HG03457 (cell line): ENCODE results near the gene LACRT.
"Not testable (repeated sequence)": the region's sequence is repeated elsewhere in the genome, so short reads cannot be mapped to it uniquely, and the experiment has no call there.

Source experiments
- ATAC-seq: cut with Tn5 transposase; IDR thresholded peaks from one replicate; pipeline ENCODE4 v1.9.1; 2021; ENCODE audit warnings: moderate number of reproducible peaks; ENCODE audit not compliant: unreplicated experiment

LACRT gene, protein sequence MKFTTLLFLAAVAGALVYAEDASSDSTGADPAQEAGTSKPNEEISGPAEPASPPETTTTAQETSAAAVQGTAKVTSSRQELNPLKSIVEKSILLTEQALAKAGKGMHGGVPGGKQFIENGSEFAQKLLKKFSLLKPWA

DNA sequence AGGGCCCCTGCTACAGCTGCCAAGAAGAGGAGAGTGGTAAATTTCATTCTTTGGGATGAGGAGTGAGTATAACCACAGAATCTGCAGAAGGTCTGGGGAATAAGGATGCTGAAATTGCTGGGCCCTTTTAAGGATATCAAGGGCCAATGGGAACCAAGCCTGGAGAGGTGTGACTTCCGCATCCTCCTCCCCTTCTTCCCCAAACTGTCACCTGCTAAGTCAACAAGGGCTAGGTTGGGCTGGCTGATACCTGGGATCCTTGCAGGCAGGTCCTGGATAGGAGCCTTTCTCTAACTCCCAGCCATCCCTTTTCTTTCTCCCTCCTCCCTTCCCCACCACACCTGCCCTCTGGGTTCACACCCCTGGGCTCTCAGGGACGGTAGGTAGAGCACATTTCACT is at the start of gene LACRT:
TSS of gene LACRT (minus strand) at position 101 of the 400 bp plus-strand sequence. CDS start at position 47, 54 bp downstream.
- no peak for ATAC-seq

DNA sequence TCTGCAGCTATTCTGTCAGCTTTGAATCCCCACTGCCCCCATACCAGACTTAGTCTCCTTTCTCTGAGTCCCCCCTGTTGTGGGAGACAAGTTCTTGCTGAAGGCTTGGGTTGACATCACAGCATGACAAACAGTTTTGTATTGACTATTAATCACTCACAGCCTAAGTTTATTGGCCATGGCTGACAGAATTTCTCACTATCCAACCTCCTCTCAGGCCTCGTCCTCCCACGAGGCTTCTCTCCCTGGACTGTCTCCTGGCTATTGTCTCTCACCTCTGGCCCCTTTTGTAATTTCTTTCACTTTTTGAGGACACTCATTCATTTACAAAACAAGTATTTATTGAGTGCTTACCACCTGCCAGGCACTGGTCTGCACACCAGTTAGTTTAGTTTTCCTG is 48.7 kb upstream of the LACRT start:
- ATAC-seq: no peak

DNA sequence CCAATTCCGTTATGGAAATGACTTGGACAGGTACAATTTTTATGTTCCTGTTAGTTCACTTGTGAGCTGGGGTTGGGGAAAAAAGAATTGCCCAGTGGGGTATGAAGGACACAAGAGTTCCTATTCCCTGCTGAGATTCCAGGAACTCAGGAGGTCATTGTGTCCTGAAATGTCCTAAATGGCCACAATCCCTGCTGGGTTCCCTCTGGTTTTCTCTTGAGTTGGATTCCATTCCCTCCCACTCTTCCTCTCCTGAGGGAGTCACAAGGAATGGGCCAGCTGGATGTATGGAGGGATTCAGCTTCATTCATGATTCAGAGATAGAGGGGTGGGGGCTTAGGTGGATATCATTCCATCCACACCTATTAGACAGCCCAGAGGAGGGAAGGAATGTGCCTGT is 48.0 kb upstream of the LACRT start:
- ATAC-seq: no peak

DNA sequence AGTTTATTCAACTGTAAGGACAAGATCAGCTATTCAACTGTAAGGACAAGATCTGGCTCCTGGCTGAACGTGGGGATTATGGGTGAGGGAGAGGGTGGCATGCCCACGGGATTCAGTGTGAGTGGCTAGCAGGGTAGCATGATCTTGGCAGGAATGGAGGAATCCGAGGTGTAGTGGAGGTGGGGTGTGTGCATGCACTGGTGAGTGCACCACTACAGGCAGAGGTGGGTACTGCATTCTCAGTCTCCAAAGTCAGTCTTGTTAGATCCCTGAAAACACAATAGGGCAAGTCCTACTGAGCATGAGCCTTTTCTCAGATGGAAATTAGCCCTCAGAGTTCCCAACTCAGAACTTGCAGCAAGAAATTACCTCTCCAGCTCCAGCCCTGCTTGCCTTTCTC is 45.7 kb upstream of the LACRT start:
- no peak for ATAC-seq

DNA sequence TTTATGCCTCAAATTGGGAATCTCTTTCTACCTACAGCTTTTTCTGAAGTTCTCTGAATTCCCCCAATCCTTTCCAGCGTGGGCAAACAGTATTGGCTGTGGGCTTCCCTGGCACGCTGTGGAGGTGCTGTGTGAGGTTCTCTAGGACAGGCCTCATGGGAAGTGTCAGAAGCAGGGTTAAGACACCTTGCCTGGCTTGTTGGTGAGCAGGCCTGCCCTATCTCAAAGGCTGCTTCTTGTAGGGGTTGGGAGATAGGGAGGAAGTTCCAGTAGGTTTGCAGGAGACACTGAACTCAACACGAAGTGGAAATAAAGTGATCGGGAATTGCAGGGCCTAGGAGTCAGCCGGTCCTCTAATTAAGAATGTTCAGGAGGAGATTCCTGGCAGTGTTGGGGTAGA is 43.4 kb upstream of the LACRT start:
- ATAC-seq: no peak

DNA sequence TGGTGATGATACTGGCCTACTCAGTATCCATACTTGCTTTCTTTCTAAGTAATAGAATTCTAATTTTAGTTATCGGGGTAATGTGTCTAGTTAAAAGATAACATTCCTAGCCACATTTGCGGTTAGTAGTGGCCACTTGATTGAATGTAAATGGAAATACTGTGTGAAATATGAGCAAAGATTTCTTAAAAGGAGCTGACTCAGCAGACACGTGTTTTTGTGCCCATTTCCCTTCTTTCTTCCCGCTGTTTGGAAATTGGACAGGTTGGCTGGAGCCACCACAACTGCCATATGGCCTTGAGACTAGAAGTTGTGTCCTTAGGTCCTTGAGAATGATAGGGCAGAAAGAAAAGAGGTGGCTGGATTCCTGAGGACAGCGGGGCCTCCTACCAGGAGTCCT is 33.2 kb upstream of the LACRT start:
- ATAC-seq: no peak

DNA sequence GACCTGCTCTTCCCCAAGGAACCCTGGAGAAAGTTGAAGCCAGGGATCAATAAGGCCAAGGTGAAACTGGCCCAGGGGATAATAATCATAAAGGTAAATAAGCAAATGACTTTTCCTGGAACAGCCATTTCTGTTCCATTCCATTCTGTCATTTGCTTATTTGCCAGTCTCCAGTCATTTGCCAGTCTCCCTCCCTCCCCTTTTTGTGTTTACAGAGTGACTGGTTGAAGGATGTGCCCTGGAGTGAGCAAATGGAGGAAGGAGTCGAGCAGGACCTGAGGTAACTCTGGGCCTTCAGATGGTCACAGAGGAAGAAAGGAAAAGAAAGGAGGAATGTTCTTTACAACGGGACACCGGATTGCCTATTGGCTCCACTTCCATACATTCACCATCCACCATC is 31.3 kb upstream of the LACRT start:
- ATAC-seq: no peak

DNA sequence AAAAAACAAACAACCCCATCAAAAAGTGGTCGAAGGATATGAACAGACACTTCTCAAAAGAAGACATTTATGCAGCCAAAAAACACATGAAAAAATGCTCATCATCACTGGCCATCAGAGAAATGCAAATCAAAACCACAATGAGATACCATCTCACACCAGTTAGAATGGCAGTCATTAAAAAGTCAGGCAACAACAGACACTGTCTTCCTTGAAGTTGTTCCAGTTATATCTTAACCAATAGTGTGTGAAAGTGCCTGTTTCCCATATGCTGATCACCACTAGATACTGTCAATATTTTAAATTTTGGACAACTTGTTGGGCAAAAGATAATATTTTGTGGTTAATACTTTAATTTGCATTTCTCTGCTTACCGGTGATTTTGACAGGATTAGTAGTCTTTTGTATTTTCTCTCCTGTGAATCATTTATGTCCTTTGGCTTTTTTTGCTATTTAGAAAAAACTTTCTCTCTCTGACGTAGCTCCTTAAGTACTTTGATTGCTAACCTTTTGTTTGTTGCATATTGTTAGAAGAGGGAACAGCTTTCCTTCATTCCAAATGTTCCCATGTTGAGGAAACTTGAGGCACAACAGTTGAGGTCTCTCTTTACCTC is 30.4 kb upstream of the LACRT start:
- not testable (repeated sequence) for ATAC-seq

DNA sequence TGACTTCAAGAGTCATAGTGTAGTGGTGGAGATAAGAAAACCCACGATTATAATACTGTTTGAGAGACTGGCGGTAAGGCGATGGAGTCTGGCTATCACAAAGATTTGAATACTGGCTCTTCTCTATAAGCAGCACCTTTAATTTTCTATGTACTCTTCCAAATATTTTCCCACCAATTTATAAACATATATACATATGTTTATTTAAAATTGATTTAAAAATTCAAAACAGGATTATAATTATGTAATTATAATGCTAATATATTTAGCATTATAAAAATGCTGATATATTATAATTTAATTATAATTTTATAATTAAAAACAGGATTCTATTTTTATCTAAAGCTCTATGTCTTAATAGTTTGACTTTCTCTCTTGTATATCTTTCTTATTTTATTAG is 28.9 kb upstream of the LACRT start:
- ATAC-seq: no peak

DNA sequence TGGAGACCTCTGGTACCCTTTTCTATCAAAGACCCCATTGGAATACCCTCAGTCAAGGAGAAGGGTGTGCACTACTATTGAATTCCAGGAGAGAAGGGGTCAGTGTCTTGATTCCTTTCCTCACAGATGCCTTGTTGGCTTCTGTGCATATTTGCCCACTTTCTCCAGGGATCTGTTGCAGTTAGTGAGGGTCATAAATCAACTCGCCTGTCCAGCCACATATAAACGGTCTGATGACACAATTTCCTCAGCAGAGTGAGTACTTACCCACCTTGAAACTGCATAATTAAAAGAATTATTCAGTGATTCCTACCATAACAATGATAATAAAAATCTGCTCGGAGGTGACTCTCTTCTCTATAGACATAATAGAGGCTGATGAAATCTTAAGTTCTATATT is 27.3 kb upstream of the LACRT start:
- no peak for ATAC-seq

DNA sequence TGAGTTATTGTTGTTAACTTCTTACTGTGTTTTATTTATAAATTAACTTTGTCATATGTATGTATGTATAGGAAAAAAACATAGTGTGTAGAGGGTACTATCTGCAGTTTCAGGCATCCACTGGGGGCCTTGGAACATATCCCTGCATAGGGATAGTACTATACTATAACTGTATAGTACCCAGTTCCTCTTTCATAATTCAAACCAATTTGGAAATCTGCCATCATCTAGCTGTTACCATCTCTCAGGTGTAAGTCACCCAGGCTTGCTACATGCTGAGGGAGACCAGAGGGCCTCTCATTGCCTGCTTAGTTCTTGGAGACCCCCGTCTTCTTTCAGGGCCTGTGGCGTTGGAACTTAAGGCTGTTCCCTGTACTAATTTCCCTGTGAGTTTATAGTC is 26.4 kb upstream of the LACRT start:
- no peak for ATAC-seq

DNA sequence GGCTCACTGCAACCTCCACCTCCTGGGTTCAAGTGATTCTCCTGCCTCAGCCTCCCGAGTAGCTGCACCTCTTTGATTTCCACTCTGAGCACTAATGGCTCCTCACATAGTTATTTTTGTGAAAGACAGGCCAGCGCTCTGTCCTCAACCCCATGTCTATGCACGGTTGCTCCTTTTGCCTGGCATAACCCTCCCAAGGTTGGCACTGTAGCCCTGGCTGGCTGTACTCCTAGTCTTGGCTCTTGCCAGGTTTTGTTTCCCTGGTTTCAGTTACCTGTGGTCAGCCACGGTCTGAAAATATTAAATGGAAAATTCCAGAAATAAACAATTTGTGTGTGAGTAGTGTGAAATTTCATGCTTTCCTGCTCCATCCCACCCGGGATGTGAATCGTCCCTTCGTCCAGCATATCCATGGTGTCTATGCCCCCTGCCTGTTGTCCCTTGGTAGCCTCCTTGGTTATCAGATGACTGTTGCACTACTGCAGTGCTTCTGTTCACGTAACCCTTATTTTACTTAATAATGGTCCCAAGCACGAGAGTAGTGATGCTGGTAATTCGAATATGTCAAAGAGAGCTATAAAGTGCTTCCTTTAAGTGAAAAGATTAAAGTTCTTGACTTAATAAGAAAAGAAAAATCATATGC is 25.7 kb upstream of the LACRT start:
- ATAC-seq: no peak

DNA sequence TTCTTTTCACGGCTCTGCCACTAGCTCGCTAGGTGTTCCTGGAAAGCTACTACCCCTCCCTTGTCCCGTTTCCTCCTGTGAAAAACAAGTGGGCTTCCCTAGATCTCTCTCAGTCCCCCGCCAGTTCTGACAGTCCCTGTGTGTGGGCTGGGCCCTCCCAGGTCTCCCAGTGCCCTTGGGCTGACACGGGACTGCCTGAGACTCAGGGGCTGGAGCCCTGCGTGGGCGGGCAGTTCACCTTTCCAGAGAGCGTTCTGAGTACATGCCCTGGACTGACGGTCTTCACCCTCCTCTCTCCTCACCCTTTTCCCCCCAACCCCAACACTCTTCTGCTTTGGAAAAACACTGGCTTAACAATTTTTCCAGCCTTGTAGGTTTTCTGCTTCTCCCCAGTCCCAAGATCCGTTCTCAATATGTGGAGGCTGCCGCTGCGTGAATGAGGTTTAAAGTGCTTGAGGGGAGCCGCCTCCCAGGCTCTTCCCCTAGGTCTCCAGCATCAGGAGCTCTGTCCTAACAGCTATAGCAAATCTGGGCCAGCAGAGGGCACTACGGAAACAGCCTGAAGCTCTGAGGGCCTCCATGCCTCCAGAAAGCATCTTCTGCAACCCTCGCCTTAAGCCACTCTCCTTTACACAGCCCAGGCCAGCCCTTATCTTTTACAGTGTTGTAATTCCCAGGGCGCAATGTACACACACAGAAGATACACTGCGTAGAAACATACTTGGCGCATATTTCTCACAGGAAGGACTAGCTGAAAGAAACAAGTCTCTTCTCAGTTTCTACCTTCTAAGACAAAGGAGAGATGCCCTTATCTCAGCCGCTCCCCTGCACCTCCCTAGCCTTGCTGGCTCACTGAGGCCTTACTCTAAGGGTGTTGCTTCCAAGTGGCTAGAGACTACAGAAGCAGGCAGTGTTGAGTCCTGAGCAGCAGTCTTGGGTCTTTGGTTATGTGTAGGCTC is 23.9 kb upstream of the LACRT start:
- peak; percentile 81 for ATAC-seq

DNA sequence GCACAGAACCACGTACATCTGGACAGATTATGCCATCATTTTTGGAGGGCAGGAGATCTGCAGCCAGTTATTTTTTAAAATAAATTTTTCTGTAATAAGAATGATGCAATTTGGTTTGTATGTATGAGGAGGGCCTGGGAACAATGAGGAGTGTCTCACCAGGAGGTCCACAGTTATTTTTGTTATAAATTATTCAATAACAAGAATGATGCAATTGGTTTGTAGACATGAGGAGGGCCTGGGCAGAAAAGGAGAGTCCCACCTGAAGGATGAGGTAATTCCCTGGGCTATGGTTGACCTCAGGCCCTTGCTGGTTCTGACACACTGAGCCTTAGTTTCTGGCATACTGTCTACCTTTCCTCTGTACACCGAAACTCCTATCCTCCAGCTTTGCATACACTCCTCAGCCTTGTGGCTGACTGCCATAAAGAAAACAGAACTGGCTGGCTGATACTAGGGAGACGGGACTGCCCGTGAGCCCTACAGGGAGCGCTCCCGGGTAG is 22.5 kb upstream of the LACRT start:
- no peak for ATAC-seq

DNA sequence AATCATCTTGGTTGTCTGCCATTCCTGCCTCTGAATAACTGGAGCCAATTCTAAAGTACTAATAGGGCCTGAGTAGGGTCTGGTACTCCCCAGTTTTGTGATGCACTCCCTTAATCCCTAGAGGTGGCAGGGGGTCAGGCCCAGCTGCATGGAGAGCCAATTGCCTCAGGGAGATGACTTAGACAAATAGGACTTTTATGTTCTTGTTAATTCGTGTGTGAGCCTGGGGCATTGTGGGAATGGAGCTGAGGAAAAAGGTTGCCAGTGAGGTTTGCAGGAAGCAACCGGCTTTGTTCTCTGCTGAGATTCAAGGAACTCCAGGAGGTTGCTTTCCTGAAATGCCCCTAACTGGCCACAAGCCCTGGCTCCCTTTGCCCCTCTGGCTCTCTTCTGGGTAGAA is 20.2 kb upstream of the LACRT start:
- ATAC-seq: no peak

DNA sequence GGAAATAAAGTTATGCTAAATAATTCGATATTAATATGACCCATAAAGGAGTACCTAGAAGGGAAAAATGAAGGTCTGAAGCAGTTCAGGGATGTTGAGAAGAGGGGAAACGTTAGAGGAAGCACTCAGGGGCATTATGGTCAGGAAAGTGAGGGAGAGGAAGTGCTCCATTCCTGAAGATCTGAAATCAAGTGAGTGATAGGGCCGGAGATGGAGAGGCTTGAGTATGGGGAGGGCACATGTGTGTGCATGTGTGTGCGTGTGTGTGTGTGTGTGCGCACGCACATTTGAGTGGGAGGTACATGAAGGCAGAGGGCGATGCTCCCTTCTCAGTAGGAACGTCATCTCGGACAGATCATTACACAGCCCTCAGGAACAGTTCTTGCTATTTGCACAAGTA is 18.3 kb upstream of the LACRT start:
- ATAC-seq: no peak

DNA sequence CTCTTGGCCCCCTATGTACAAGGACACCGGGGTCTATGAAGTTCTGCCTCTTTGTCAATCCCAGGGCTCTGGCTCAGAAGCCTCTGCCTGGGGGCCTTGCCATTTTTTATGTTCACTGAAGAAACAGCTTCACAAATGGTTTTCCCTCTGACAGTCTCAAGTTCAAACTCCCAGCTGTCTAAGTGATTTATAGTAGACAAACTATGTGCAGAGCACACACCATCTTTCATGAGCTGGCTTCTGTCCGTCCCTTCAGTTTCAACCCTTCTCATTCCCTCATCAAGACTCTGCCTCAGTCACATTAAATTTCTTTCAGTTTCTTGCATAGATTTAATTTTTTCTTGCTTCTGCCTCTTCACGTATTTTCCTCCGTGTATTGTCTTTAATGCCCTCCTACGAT is 16.2 kb upstream of the LACRT start:
- no peak for ATAC-seq

DNA sequence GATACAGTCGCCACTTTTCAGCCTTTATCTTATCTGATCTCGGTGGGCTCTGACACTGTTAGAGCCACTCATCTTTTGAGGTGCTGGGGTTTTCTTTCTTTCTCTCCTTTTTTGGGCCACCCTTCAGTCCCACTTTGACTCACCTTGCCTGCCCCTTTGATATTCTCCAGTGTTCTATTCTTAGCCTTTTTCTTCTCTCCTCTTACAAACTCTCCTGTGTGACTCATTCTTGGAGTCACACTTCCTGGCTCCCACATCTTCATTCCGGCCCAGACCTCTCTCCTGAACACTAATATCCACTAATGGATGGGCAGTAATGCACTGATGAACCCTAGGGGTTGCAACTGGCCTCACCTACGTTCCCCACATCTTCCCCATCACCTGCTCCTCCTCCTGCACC is 15.7 kb upstream of the LACRT start:
- ATAC-seq: no peak

DNA sequence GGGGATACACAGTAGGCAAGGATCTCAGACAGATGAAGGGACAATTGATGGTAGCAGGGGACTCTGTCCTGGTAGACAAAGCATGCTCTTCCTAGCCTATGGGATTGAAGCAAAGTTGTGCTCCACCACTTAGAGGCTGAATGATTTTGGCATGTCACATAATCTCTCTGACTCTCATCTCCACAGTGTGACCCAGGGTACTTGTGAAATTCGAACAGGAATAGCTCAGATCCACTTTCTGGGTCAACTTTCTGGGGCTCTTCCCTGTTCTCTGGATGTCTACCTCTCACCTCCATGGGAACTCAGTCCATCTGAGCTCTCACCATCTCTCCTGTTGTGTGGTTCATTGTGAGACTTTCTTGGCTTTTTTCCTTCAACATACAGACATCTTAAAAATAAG is 15.1 kb upstream of the LACRT start:
- ATAC-seq: no peak

DNA sequence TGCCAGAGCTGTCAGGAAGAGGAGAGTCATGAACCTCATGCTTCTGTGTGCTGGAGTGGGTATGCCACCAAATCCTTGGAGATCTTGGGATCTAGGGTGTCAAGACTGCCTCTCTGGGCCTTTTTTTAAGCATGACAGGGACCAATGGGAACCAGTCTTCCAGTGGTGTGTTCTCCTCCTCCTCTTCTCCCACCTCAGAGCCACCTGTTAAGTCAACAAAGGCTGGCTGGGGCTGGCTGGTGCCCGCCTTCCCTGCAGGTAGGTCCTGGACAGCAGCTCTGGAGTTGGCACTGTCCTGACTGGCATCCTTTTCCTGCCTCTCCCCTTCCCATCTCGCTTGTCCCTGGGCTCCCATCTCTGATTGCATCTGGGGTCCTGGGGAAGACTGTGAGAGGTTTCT is 13.6 kb upstream of the LACRT start, which contains the start of gene DCD:
TSS of gene DCD (minus strand) at position 101 of the 400 bp plus-strand sequence. CDS start at position 39, 62 bp downstream.
- ATAC-seq: no peak

DNA sequence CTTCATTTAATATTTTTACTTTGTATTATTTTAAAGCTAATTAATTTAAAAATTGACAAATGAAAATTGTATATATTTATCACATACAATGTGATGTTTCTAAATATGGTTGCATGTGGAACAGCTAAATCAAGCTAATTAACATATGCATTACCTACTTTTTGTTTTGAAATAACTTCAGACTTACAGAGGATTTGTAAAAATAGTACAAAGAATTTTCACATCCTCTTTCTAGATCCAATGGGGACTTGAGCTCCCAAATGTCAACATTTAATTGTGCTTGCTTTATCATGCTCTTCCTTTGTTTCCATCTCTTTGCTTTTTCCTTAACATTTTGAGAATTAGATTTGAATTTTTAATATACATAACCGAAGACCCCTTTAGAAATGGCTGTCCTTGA is 6.9 kb upstream of the LACRT start:
- no peak for ATAC-seq
